HG02610 (cell line): ENCODE data around the gene ARMS2.

Source experiments
- ATAC-seq: cut with Tn5 transposase; IDR thresholded peaks from one replicate; pipeline ENCODE4 v1.9.1; 2021; ENCODE audit warnings: mild to moderate bottlenecking, moderate library complexity; ENCODE audit not compliant: unreplicated experiment

The ARMS2 gene

DNA sequence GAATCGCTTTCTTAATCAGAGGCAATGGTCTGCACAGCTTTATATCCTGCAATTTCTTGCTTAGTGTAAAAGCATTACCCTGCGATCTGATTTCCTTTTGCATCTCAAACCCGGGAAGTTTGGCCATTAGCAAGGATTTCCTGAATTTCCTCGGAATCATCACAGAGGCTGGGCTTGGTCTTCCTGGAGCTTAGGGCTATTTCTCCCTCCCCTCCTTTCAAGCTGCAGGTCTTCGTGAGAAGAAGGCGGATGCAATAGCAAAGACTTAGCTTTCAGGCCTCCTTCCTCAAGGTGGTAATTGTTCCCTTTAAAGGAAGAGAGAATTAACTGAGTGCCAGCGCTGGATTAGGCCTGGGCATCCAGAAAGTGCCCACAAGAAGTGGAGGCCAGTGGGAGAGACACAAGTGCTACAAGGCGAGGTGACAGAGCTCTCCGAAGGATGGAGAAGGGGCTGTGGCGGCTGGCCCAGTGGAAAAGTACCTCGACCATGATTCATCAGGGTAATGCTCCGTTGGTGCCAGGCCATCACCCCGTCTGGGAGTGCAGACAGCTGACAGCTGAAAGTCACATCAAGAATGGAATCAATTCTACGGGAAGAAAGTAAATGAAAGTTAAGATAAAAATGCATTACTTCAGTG, 4.0 kb upstream of the ARMS2 start:
- no peak for ATAC-seq

DNA sequence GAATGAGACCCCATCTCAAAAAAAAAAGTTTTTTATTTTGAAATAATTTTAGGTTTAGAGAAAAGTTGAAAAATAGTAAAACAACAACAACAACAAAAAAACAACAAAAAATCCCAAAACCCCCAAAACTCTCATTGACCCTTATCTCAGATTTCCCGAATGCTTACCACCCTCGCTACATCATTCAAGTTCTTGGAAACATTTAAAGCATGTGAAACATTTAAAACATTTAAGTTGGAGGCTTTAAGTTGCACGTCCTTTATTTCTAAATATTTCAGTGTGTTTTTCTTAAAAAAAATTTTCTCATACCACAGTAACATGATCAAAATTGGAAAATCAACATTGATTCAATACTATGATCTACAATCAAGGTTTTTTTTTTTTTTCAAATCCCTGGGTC, 382 bp upstream of the ARMS2 start:
- ATAC-seq = no peak

DNA sequence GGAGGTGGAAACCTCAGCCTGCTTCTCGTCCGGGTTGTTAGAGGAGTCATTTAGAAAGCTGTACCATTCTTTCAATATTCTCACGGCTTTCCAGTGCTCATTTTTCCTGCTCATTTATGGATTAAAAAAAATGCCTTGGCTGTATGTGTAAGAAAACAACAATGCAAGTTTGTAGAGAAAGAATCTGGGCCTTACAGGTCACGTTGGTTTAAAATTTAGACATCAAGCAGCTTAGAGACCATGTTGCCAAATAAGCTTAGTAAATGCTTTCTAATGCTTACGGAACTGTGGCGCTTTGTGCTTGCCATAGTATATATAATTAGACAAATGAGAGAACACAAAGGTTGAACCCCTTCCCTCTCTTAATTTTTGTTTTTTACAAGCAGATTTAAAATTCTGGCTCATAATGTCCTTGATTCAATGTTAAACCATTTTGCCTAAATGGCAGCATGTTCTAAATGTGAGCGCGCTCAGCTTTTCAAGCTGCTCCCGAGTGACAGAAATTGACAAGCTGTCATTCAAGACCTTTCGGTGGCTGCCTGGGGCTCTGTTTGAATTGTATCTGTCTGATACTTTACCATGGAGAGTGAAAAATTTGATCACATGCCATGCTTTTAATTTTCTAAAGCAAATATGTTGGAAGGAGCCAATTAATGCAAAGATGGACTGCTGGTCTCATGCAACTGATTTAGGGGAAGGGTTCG, 1.1 kb downstream of the ARMS2 start:
- no peak for ATAC-seq

DNA sequence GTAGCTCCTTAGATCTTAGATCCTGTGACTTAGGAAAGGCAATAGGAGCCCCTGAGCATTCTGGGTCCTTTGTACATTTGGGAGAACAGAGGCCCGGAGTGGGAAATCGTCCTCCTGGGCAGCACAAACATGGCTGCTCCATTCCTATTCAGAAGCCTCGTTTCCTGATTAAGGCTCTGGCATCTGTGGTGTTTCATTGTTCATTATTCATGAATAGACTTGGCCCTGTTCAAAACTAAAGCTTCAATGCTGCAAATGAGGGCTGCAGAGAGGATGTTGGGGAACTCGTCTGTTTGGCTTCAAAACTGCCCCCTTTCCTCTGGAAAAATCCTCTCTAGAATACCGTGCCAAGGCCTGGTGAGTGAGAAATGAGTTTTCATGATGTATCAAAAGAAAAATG, 3.5 kb downstream of the ARMS2 start:
- ATAC-seq = no peak

DNA sequence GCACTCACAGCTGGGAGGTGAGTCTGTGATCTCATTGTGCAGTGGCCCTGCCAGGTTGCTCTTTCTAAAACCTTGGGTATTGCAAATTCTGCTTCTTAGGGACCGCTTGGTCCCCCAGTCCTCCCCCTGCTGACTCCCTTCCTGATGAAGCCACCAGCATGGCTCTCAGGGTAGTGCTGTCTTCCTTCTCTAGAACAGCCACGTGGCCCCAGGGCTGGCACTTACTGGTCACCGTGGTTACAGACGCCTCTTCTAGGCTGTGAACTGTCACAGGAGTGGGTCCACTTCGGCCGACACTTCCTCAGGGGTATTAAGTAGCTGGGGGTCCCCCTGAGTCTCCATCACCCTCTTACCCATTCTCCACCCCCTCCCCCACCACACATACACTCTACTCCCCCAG, 4.2 kb downstream of the ARMS2 start:
- ATAC-seq = no peak

DNA sequence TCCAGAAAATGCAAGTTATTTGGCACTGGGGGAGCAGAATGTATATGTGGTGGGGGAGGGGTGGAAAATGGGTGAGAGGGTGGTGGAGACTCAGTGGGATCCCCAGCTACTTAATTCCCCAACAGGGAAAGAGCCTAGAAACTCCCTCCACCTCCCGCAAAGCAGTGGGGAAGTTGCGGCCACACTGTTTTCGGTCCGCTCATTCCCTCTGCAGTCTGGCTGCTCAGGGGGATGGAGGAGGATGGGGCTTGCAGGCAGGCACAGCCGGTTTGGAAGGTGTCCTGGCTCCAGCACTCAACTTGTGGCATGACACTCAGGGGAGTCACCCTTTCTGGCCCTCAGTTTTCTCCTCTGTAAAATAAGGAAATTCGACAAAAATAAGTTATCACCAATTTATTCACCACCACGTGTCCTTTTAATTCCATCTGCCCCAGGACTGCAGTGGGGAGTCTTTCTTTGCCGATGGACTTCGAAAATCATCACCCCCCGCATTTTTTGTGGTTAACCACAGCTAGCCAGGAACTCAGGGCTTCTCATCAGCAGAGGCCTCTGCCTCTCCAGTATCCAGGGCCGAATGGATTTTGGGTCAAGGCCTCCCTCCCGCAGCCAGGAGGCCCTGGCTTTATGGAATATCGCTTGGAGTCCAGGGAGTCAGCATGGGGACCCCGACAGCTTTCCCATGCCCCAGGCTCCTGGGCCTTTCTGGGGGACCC, 5.3 kb downstream of the ARMS2 start:
- ATAC-seq = no peak

DNA sequence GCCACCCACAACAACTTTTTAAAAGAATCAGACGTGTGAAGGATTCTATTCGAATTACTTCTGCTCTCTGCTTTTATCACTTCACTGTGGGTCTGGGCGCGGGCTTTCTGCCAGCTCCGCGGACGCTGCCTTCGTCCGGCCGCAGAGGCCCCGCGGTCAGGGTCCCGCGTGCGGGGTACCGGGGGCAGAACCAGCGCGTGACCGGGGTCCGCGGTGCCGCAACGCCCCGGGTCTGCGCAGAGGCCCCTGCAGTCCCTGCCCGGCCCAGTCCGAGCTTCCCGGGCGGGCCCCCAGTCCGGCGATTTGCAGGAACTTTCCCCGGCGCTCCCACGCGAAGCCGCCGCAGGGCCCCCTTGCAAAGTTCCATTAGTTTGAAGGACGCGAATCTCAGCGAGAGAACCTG, 6.4 kb downstream of the ARMS2 start:
- ATAC-seq = no peak

DNA sequence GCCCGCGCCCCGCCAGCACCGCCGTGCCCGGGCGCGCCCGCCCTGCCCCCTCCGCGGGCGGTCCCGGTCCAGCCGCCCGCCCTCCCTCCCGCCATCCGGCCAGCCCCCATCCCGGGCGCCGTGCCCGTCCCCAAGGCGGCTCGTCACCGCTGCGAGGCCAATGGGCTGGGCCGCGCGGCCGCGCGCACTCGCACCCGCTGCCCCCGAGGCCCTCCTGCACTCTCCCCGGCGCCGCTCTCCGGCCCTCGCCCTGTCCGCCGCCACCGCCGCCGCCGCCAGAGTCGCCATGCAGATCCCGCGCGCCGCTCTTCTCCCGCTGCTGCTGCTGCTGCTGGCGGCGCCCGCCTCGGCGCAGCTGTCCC, 6.9 kb downstream of the ARMS2 start, which contains the start of gene HTRA1:
TSS of gene HTRA1 (plus strand) at position 187 of the 362 bp plus-strand sequence. CDS start at position 287, 100 bp downstream.
- no peak for ATAC-seq

DNA sequence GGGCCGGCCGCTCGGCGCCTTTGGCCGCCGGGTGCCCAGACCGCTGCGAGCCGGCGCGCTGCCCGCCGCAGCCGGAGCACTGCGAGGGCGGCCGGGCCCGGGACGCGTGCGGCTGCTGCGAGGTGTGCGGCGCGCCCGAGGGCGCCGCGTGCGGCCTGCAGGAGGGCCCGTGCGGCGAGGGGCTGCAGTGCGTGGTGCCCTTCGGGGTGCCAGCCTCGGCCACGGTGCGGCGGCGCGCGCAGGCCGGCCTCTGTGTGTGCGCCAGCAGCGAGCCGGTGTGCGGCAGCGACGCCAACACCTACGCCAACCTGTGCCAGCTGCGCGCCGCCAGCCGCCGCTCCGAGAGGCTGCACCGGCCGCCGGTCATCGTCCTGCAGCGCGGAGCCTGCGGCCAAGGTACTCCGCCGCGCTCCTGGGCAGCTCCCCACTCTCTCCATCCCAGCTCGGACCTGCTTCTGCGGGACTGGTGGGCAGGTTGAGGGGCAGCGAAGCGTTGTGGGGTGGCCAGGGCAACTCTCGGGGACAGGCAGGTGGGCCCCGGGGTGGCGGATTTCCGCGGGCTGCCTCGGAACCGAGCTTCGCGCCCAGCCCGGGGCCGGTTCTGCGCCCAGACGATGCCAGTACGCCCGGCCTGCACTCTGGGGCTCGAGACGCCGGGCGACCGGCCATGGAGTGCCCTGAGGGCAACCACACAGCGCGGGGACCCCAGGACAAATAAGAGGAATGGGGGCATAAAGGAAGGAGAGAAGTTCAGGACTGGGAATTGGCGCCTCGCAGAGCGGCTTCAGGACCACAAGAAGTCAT, 7.5 kb downstream of the ARMS2 start:
- ATAC-seq = no peak

DNA sequence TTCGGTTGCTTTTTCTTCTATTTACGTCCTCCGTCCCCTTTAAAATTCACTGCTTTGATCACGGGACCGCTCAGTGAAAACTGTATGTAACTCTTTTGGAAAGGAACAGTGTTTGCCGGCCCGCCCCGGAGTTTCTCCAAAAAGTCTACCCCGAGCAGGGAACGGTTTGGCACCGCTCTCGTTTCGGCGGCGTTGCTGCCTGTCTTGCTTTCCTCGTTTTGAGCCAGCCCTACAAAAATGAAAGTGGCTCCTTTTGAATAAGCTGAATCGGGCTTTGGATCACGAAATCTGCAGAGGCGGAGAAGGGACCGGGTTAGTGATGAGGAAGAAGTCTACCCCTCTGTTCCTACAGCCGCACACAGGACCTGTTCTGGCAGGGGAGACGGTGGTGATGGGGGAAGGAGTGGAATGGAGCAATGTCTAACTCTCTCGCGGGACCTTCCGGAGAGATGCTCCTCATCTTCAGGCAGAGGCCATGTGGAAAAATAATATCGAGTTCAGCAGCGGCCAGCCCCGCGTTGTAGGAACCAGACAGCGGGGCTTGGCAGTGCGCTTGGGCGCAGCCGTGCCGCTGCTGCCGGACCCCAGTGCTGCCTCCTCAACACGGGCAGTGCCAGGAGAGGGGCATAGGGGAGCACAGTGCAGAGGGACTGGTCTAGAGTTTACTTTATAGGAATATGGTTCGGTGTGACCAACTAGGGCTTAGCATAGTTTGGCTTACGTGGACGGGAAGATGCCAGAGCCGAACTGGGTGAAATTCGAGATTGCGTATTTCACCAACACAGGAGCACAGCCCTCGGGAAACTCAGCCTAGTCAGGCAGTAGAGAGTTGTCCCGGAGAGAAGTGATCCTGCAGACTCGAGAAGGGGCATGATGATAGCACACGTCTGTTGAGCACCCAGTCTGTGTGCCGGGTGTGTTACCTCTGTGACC, 8.3 kb downstream of the ARMS2 start:
- ATAC-seq = no peak

DNA sequence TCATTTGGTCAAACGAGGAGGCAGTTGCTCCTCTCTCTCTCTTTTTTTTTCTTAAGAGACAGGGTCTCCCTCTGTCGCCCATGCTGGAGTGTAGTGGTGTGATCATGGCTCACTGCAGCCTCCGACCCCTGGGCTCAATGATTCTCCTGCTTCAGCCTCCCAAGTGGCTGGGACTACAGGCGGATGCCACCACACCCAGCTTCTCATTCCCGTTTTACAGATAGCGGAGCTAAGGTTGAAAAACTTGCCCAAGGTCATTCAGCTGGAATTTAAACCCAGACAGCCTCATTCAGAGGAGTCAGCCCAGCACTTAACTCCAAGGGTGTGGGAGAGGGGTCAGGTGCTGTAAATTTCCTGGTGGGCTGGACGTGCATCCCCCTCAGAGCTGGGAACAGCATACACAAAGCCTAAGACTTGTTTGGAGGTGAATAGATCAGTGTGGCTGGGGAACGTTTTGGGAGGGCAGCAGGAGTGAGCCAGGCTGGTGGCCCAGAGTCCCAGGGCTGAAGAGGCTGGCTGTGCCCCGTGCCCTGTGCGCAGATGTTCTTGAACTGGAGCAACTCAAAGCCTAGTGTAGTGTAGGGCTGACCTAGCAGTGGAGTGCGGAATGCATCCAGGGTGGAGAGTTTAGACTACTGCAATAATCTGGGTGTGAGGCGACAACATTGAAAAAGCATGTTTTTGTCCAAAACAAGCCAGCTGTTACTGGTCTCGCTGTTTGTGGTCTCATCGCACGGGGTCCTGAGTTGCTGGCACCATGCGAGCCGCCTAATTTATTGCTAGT, 9.2 kb downstream of the ARMS2 start:
- ATAC-seq = no peak

DNA sequence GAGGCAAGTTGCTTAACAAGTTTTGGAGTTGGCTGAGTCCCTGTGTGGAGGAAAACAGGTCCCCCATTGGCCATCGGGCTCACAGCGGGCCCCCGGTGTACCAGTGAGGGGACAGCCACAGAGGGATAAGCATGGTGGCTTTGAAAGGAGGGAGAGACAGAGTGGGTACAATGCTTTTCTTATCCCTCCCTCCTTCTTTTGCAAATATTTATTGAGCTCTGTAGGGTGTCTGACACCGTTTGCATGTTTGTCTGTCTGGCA, 9.7 kb downstream of the ARMS2 start:
- no peak for ATAC-seq

DNA sequence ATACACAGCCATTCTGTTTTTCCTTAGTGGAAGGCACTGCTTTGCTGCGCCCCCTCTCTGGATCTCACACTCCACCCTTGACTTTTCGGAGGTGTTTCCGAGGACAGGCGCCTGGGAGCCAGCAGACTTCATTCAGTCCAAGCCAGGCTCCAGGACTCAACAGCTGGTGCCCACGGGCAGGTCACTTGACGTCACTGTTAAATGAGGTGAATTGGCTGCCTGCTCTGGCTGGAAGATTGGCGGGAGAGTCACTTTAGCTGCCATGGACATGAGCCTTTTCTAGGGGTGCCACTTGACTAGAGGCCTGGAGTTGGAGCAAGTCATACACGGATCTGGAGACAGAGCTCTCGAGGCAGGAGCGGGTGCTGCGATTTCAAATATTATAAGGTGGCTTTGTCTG, 10.1 kb downstream of the ARMS2 start:
- ATAC-seq = no peak

DNA sequence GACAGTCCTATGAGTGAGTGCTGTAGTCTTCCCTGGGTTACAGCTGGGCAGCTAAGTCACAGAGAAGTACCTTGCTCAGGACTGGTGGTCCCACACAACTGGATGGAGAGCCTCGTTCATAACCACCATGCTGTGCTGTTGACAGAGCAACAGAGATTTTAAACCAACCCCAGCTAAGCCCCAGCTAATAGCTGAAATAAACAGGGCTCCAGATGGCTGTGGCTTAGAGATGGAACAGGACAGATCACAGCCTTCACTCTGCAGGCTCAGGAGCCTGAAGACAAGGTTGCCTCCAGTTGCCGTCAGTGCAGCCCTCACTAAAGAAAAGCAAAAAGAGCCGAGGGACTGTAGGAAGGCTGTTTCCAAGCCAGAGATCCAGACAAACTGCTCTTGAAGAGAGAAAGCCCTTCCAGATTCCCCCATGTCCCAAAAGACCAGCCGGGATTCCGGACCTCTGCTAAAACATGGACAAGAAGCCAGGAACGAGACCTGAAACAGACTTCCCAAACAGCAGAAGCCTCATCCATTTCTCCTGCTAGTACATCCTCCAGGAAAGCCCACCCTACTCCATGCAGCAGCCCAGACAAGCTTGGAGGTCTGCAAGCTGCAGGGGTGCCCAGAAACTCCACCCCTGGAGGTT, 11.1 kb downstream of the ARMS2 start:
- no peak for ATAC-seq

DNA sequence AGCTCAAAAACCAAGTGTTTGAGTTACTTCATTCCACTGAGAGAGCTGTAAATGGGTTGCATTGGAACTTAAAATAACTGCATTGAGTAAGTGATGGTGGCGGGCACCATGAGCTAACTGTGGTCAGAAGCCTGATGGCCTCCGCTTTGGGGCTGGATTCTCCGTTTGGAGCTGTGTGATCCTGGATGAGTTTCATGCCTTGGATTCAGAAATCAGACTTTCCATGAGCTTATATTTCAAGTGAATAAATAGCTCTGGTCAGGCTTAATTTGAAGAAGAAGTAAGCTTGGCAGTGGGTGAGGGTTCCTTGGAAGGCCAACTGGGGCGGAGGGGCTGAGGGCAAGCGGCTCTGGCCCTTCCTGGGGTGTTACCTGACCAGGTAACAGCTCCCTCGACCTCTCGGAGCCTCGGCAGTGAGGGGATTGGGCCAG, 12.5 kb downstream of the ARMS2 start:
- ATAC-seq = no peak

DNA sequence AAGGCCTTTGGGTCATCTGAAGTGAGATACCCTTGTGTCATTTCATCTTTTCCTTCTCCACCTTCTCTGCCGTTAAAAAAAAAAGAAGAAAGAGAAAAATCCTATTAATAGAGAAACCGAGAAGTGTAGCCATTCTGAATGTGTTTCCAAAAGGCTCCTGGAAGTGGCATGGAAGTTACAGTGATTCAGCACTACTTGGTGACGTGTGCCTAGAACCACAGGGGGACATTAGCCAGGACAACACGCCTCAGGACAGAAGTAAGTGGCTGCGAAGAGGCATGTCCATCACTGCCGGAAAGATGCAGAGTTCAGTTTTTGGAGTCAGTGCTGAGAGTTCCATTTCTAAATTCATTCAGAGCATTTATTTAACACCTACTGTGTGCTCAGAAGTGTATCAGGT, 13.2 kb downstream of the ARMS2 start:
- ATAC-seq = no peak

DNA sequence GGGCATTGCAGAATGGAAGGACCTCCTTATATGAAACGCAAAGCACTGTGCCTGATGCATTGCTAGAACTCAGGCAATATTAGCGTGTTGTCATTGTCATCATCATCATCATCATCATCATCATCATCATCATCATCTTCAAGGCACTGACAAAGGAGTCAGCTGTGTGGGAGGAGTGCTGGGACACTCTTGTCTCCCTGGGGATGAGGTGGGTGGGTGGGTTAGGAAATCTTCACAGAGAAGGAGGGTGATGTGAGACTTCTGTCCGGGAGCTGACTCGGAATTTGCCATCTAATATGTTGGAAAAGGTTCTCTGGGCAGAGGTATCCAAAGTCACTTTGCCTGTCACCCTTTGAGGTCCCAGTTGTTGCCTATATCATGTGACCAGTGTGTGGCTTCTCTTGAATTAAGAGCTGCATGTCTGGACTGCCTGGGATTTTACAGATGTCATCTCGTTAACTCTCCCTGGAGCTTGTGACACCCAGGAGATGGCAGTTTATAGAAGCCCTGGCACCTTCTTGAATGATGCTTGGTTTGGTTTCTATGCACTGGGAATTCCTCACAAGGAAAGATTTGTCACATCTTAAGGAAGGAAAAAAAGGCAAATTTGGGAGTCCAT, 14.0 kb downstream of the ARMS2 start:
- ATAC-seq = no peak

DNA sequence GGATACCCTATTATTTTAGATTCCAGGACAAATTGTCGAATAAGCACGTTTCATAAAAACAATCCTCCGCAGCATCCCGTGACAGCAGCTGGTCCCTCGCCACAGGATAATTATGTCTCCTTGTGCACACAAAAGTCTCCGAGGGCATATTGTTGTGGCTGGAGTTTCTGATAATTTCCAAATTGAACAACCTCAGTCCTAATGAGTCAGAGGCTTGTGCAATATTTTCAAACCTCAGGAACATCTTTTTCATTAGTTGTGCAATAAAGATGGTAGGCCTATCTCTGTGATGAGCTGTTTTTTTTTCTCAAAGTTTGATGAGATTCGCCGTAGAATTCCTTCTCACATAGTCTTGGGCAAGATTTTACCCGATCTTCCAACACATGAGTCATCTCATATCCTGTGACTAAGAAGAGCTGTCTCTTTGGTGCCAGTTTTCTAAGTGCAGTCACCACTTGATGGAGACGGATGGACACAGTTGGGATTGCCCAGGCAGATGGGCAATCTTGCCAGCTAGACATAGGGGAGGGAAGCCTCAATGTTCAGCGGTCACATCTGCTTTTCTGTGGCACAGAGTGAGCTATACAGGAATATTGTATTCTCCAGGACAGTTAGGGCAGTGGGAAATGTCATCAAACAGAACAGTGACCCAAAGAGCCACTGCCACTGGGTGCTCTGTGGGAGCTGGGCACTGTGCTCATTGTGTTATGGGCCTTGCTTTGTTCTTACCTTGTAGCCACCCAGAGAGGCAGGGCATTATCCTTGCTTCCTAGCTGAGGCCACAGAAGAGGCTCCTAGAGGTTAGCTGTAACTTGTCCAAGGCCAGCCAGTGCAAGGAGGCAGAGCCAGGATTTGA, 14.7 kb downstream of the ARMS2 start:
- ATAC-seq = no peak
